Upper lobe of left lung (tissue), 4 donors: ENCODE data around the gene LBX2.
A peak's percentile ranks its signal among the peaks of the same experiment; 100 is the strongest.

Source experiments
- CTCF ChIP-seq, 6 experiments: fragments of 450-650 bp in 4 of 6; fragments of 200-600 bp in 2 of 6; sonication (generic) in 2 of 6; IDR thresholded peaks; one replicate each; pipeline ENCODE4 v1.5.1; 2016 to 2019; ENCODE audit warnings: antibody characterized with exemption in 6 of 6
- EP300 ChIP-seq, 4 donors: sonication (generic); formaldehyde crosslinking; IDR thresholded peaks; one replicate each; pipeline ENCODE4 v1.5.1; 2017; ENCODE audit warnings: antibody characterized with exemption in 4 of 4, control low read depth in 2 of 4
- POLR2A ChIP-seq, 4 donors: fragments of 450-650 bp; IDR thresholded peaks; one replicate each; pipeline ENCODE4 v1.5.1; 2016 to 2017; ENCODE audit warnings: antibody characterized with exemption in 4 of 4, mild to moderate bottlenecking in 2 of 4
- POLR2AphosphoS5 ChIP-seq, 2 donors: sonication (generic); formaldehyde crosslinking; IDR thresholded peaks; one replicate each; pipeline ENCODE4 v1.5.1; 2017; ENCODE audit warnings: antibody characterized with exemption in 2 of 2

GRCh38 chr2:74507145-74507925 lies 7.9 kb upstream of the LBX2 start, which contains the start of gene PCGF1:
- TF ChIP-seq POLR2A (IDR thresholded peaks at IDR 0.05) (peak in 2 of 4 donors; percentile 63 to 79), CTCF (IDR thresholded peaks at IDR 0.05) (peak in 5 of 6 experiments; percentile 33 to 67 (median 42)), POLR2AphosphoS5 (IDR thresholded peaks at IDR 0.05) (peak; percentile 79 to 96), EP300 (IDR thresholded peaks at IDR 0.05) (no peak)
